ENCODE data around the gene RPL36A.
A peak's percentile ranks its signal among the peaks of the same experiment; 100 is the strongest.

Gene RPL36A

GRCh38 chrX:101390664-101391525 is at the start of gene RPL36A:
TSS of gene RPL36A (plus strand) at chrX:101391011. CDS start at chrX:101391044, 33 bp downstream.
- Histone ChIP-seq H3K27me3 (replicated peaks; ENCODE audit: control insufficient read depth, insufficient read depth, low read length) (peaks cover 17% of the 10 kb centered on the region), H3K9me3 (ENCODE audit: control insufficient read depth, low read length) (no peaks in the 10 kb centered on the region), H3K4me1 (ENCODE audit: control insufficient read depth, insufficient read depth, low read length) (peaks cover 14% of the 10 kb centered on the region), H3K9ac (ENCODE audit: low read length) (peak within 1 kb of the TSS; percentile 88), H3K36me3 (ENCODE audit: control insufficient read depth, insufficient read depth, low read length, severe bottlenecking) (peaks cover 20% of the 10 kb centered on the region), H3K4me3 (ENCODE audit: low read length) (peak within 1 kb of the TSS; percentile 88)
- DNase-seq (ENCODE audit: low read depth): peak; percentile 92

GRCh38 chrX:101347859-101348451 is 42.9 kb upstream of the RPL36A start:
- Histone ChIP-seq H3K9ac (ENCODE audit: low read length) (peak overlapping the region; percentile 89), H3K9me3 (ENCODE audit: control insufficient read depth, low read length) (peaks cover 2% of the 10 kb centered on the region), H3K36me3 (ENCODE audit: control insufficient read depth, insufficient read depth, low read length, severe bottlenecking) (peaks cover 10% of the 10 kb centered on the region), H3K4me3 (ENCODE audit: low read length) (peak overlapping the region; percentile 92), H3K4me1 (ENCODE audit: control insufficient read depth, insufficient read depth, low read length) (peaks cover 9% of the 10 kb centered on the region), H3K27me3 (replicated peaks; ENCODE audit: control insufficient read depth, insufficient read depth, low read length) (no peaks in the 10 kb centered on the region)
- peak; percentile 46 for DNase-seq (ENCODE audit: low read depth)

GRCh38 chrX:101348452-101349192 is 42.2 kb upstream of the RPL36A start, which contains the start of gene TIMM8A:
TSS of gene TIMM8A (minus strand) at chrX:101348742. CDS start at chrX:101348664, 78 bp downstream.
- Histone ChIP-seq H3K9me3 (ENCODE audit: control insufficient read depth, low read length) (peaks cover 2% of the 10 kb centered on the region), H3K4me3 (ENCODE audit: low read length) (peak within 1 kb of the TSS; percentile 92), H3K36me3 (ENCODE audit: control insufficient read depth, insufficient read depth, low read length, severe bottlenecking) (peaks cover 10% of the 10 kb centered on the region), H3K9ac (ENCODE audit: low read length) (peak within 1 kb of the TSS; percentile 89), H3K4me1 (ENCODE audit: control insufficient read depth, insufficient read depth, low read length) (peaks cover 9% of the 10 kb centered on the region), H3K27me3 (replicated peaks; ENCODE audit: control insufficient read depth, insufficient read depth, low read length) (no peaks in the 10 kb centered on the region)
- DNase-seq (ENCODE audit: low read depth): peak; percentile 87

GRCh38 chrX:101349193-101349562 is 41.6 kb upstream of the RPL36A start:
- H3K4me3 ChIP-seq (ENCODE audit: low read length): peak overlapping the region; percentile 92

GRCh38 chrX:101357166-101357795 is 33.5 kb upstream of the RPL36A start:
- no peaks in the 10 kb centered on the region for H3K9me3 ChIP-seq (ENCODE audit: control insufficient read depth, low read length)
- H3K9ac ChIP-seq (ENCODE audit: low read length): no peak overlapping the region
- H3K4me3 ChIP-seq (ENCODE audit: low read length): no peak overlapping the region
- peaks cover 46% of the 10 kb centered on the region for H3K27me3 ChIP-seq (replicated peaks; ENCODE audit: control insufficient read depth, insufficient read depth, low read length)
- no peaks in the 10 kb centered on the region for H3K36me3 ChIP-seq (ENCODE audit: control insufficient read depth, insufficient read depth, low read length, severe bottlenecking)
- peak; percentile 4 for DNase-seq (ENCODE audit: low read depth)
- H3K4me1 ChIP-seq (ENCODE audit: control insufficient read depth, insufficient read depth, low read length): no peaks in the 10 kb centered on the region

More at GRCh38 chrX:101349193-101349562, 41.6 kb upstream of the RPL36A start:
- DNase-seq (ENCODE audit: low read depth): no peak
- H3K4me1 ChIP-seq (ENCODE audit: control insufficient read depth, insufficient read depth, low read length): peaks cover 9% of the 10 kb centered on the region
- peaks cover 2% of the 10 kb centered on the region for H3K27me3 ChIP-seq (replicated peaks; ENCODE audit: control insufficient read depth, insufficient read depth, low read length)
- H3K36me3 ChIP-seq (ENCODE audit: control insufficient read depth, insufficient read depth, low read length, severe bottlenecking): peaks cover 10% of the 10 kb centered on the region
- H3K9ac ChIP-seq (ENCODE audit: low read length): peak overlapping the region; percentile 89
- peaks cover 2% of the 10 kb centered on the region for H3K9me3 ChIP-seq (ENCODE audit: control insufficient read depth, low read length)

GRCh38 chrX:101359966-101360365 is 30.8 kb upstream of the RPL36A start:
- Histone ChIP-seq H3K9ac (ENCODE audit: low read length) (no peak overlapping the region), H3K27me3 (replicated peaks; ENCODE audit: control insufficient read depth, insufficient read depth, low read length) (peaks cover 49% of the 10 kb centered on the region), H3K9me3 (ENCODE audit: control insufficient read depth, low read length) (no peaks in the 10 kb centered on the region), H3K4me3 (ENCODE audit: low read length) (no peak overlapping the region), H3K36me3 (ENCODE audit: control insufficient read depth, insufficient read depth, low read length, severe bottlenecking) (no peaks in the 10 kb centered on the region), H3K4me1 (ENCODE audit: control insufficient read depth, insufficient read depth, low read length) (no peaks in the 10 kb centered on the region)
- DNase-seq (ENCODE audit: low read depth): no peak

GRCh38 chrX:101360390-101360789 is 30.4 kb upstream of the RPL36A start:
- no peak for DNase-seq (ENCODE audit: low read depth)
- H3K4me3 ChIP-seq (ENCODE audit: low read length): no peak overlapping the region
- H3K27me3 ChIP-seq (replicated peaks; ENCODE audit: control insufficient read depth, insufficient read depth, low read length): peaks cover 53% of the 10 kb centered on the region

GRCh38 chrX:101362116-101362515 is 28.7 kb upstream of the RPL36A start:
- H3K4me3 ChIP-seq (ENCODE audit: low read length): no peak overlapping the region
- H3K36me3 ChIP-seq (ENCODE audit: control insufficient read depth, insufficient read depth, low read length, severe bottlenecking): no peaks in the 10 kb centered on the region
- no peak for DNase-seq (ENCODE audit: low read depth)
- H3K9me3 ChIP-seq (ENCODE audit: control insufficient read depth, low read length): no peaks in the 10 kb centered on the region
- H3K4me1 ChIP-seq (ENCODE audit: control insufficient read depth, insufficient read depth, low read length): no peaks in the 10 kb centered on the region
- H3K9ac ChIP-seq (ENCODE audit: low read length): no peak overlapping the region
- peaks cover 50% of the 10 kb centered on the region for H3K27me3 ChIP-seq (replicated peaks; ENCODE audit: control insufficient read depth, insufficient read depth, low read length)

More at GRCh38 chrX:101360390-101360789, 30.4 kb upstream of the RPL36A start:
- Histone ChIP-seq H3K36me3 (ENCODE audit: control insufficient read depth, insufficient read depth, low read length, severe bottlenecking) (no peaks in the 10 kb centered on the region), H3K9ac (ENCODE audit: low read length) (no peak overlapping the region), H3K9me3 (ENCODE audit: control insufficient read depth, low read length) (no peaks in the 10 kb centered on the region), H3K4me1 (ENCODE audit: control insufficient read depth, insufficient read depth, low read length) (no peaks in the 10 kb centered on the region)

- no peak for DNase-seq (ENCODE audit: low read depth)
- Histone ChIP-seq H3K4me3 (ENCODE audit: low read length) (no peak overlapping the region), H3K9ac (ENCODE audit: low read length) (no peak overlapping the region), H3K9me3 (ENCODE audit: control insufficient read depth, low read length) (no peaks in the 10 kb centered on the region), H3K27me3 (replicated peaks; ENCODE audit: control insufficient read depth, insufficient read depth, low read length) (peaks cover 48% of the 10 kb centered on the region), H3K36me3 (ENCODE audit: control insufficient read depth, insufficient read depth, low read length, severe bottlenecking) (no peaks in the 10 kb centered on the region), H3K4me1 (ENCODE audit: control insufficient read depth, insufficient read depth, low read length) (no peaks in the 10 kb centered on the region)
Observed at GRCh38 chrX:101362757-101363156, 28.1 kb upstream of the RPL36A start.

- no peak for DNase-seq (ENCODE audit: low read depth)
- Histone ChIP-seq H3K4me1 (ENCODE audit: control insufficient read depth, insufficient read depth, low read length) (no peaks in the 10 kb centered on the region), H3K27me3 (replicated peaks; ENCODE audit: control insufficient read depth, insufficient read depth, low read length) (peaks cover 44% of the 10 kb centered on the region), H3K4me3 (ENCODE audit: low read length) (no peak overlapping the region), H3K9ac (ENCODE audit: low read length) (no peak overlapping the region), H3K9me3 (ENCODE audit: control insufficient read depth, low read length) (no peaks in the 10 kb centered on the region), H3K36me3 (ENCODE audit: control insufficient read depth, insufficient read depth, low read length, severe bottlenecking) (no peaks in the 10 kb centered on the region)
Observed at GRCh38 chrX:101365301-101365795, 25.5 kb upstream of the RPL36A start.
